K562 (cell line): ENCODE measurements around the gene RTBDN. TPM values are rescaled to one million over a fixed set of nuclear protein-coding genes. Genes with fewer than 3 reads are reported as not detected.

ENCODE experiments used
- ATAC-seq: fragments of 200-7000 bp; cut with Tn5 transposase; 3 replicates; pipeline ENCODE4 v1.9.1; 2020; ENCODE audit warnings: moderate library complexity
- BruUV-seq: library from RNA; stranded (reverse); fragments of 400-500 nt; replicated peaks from 2 replicates; lab custom pipeline; 2021; lab: Mats Ljungman, UMichigan
- CTCF ChIA-PET: fragments of 300-600 bp; formaldehyde crosslinking; extraction: SDS; loops from one replicate; lab custom pipeline; 2021; ENCODE audit warnings: low intra/inter-chr PET ratio; lab: Yijun Ruan, JAX
- POLR2A ChIA-PET: fragments of 300-600, 350-650 bp; sonication (Branson Sonifier 250); formaldehyde crosslinking; extraction: SDS; loops from one replicate; lab custom pipeline; 2021; ENCODE audit warnings: antibody characterized with exemption, inconsistent platforms; lab: Yijun Ruan, JAX
- DNase-seq, 4 experiments: peaks; one replicate each; pipeline versions ENCODE4 v3.0.0 to v3.0.0-alpha.2; 2011 to 2018; ENCODE audit warnings: low spot score in 3 of 4, mixed read lengths in 3 of 4; ENCODE audit errors: extremely low read depth in 1 of 4
- FAIRE-seq: peaks from 2 replicates; lab custom pipeline; 2011; peaks lifted over from hg19 to GRCh38; lab: Jason Lieb, UNC
- H2AFZ ChIP-seq: 2 replicates; pipeline ENCODE4 v1.6.0; 2011; ENCODE audit warnings: low read depth, low read length, control low read depth, inconsistent platforms
- H3K27ac ChIP-seq: fragments of 200-600 bp; 3 replicates; pipeline ENCODE4 v1.8.0; 2011; ENCODE audit warnings: low read depth, mild to moderate bottlenecking, control low read depth, inconsistent platforms, low read length, moderate library complexity, mixed read lengths; ENCODE audit errors: extremely low read depth
- H3K27me3 ChIP-seq, 2 experiments: fragments of 300-600 bp in 1 of 2; 2 replicates in 1 of 2; 3 replicates in 1 of 2; pipeline versions ENCODE4 v1.6.0 to v1.8.0; 2011; ENCODE audit warnings: inconsistent platforms in 2 of 2, low read length in 2 of 2, mild to moderate bottlenecking in 1 of 2, mixed read lengths in 1 of 2, moderate library complexity in 1 of 2; ENCODE audit not compliant: control insufficient read depth in 2 of 2, insufficient read depth in 2 of 2
- H3K36me3 ChIP-seq: fragments of 300-600 bp; 3 replicates; pipeline ENCODE4 v1.8.0; 2011; ENCODE audit warnings: mild to moderate bottlenecking, low read length, inconsistent platforms; ENCODE audit not compliant: control insufficient read depth, insufficient read depth
- H3K4me1 ChIP-seq, 2 experiments: fragments of 200-600 bp in 1 of 2; replicated peaks in 1 of 2; 2 replicates in 1 of 2; 3 replicates in 1 of 2; pipeline versions ENCODE4 v1.5.1 to v1.8.0; 2011; ENCODE audit warnings: inconsistent platforms in 2 of 2, low read length in 2 of 2, mild to moderate bottlenecking in 1 of 2, mixed read lengths in 1 of 2, moderate library complexity in 1 of 2; ENCODE audit not compliant: control insufficient read depth in 2 of 2, insufficient read depth in 2 of 2
- H3K4me2 ChIP-seq: 2 replicates; pipeline ENCODE4 v1.6.1; 2011; ENCODE audit warnings: low read length, control low read depth, inconsistent platforms, mixed read lengths; ENCODE audit not compliant: insufficient read depth
- H3K4me3 ChIP-seq: fragments of 200-600 bp; sonication (generic), shearing (Covaris generic); 2 replicates; pipeline ENCODE4 v1.5.1; 2016; ENCODE audit warnings: control low read depth, inconsistent platforms
- H3K79me2 ChIP-seq: fragments of 200-600 bp; 3 replicates; pipeline ENCODE4 v1.8.0; 2011; ENCODE audit warnings: low read length, inconsistent platforms; ENCODE audit not compliant: control insufficient read depth, insufficient read depth
- H3K9ac ChIP-seq, 2 experiments: 2 replicates each; pipeline versions ENCODE4 v1.6.0 to v1.6.1; 2011; ENCODE audit warnings: low read depth in 2 of 2, low read length in 2 of 2, control low read depth in 1 of 2, inconsistent platforms in 1 of 2, mild to moderate bottlenecking in 1 of 2, mixed read lengths in 1 of 2; ENCODE audit not compliant: insufficient read depth in 1 of 2
- H3K9me1 ChIP-seq: one replicate; pipeline ENCODE4 v1.6.0; 2011; ENCODE audit warnings: inconsistent platforms, mild to moderate bottlenecking, low read length, moderate library complexity; ENCODE audit not compliant: control insufficient read depth, insufficient read depth
- H3K9me3 ChIP-seq: replicated peaks from 2 replicates; pipeline ENCODE4 v1.5.1; 2011; ENCODE audit warnings: low read depth, low read length, inconsistent platforms; ENCODE audit not compliant: control insufficient read depth, insufficient read depth
- H4K20me1 ChIP-seq: replicated peaks from 2 replicates; pipeline ENCODE4 v1.6.1; 2011; ENCODE audit warnings: low read length, inconsistent platforms, mixed read lengths; ENCODE audit not compliant: control insufficient read depth, insufficient read depth
- CBFA2T2 ChIP-seq: fragments of 450-650 bp; conservative IDR thresholded peaks from 2 replicates; pipeline ENCODE4 v1.6.1; 2017; ENCODE audit warnings: mild to moderate bottlenecking
- CREM ChIP-seq: IDR thresholded peaks from 2 replicates; pipeline ENCODE4 v1.6.1; 2014; ENCODE audit warnings: antibody characterized with exemption, low read depth
- MYC ChIP-seq, 2 experiments: fragments of 250-450 bp in 1 of 2; sonication (Bioruptor Pico) in 1 of 2; IDR thresholded peaks; 2 replicates each; pipeline versions ENCODE4 v1.5.1 to v1.6.1; 2012 to 2021; ENCODE audit warnings: low read depth in 2 of 2, borderline replicate concordance in 1 of 2, improper control_type of control experiment in 1 of 2, low read length in 1 of 2, mild to moderate bottlenecking in 1 of 2, moderate library complexity in 1 of 2
- NEUROD1 ChIP-seq: fragments of 150-350 bp; IDR thresholded peaks from 2 replicates; pipeline ENCODE4 v1.6.1; 2014; ENCODE audit warnings: borderline replicate concordance, low read length, low read depth; ENCODE audit not compliant: partially characterized antibody
- ZNF124 ChIP-seq: sonication (generic); formaldehyde crosslinking; IDR thresholded peaks from 2 replicates; pipeline ENCODE4 v1.8.1; 2022; ENCODE audit warnings: missing genetic modification reagents
- ZNF253 ChIP-seq: fragments of 250-450 bp; sonication (Bioruptor Pico); conservative IDR thresholded peaks from 2 replicates; pipeline ENCODE4 v1.6.1; 2021; ENCODE audit warnings: mild to moderate bottlenecking
- WGBS: fragments of 100-300 bp; shearing (Covaris generic); methylation state at CpG from one replicate; pipeline ENCODE4 v1.1.6; 2016; ENCODE audit warnings: low coverage, mixed read lengths; ENCODE audit not compliant: insufficient coverage; ENCODE audit errors: missing lambda C conversion rate; 5-methylcytosine and 5-hydroxymethylcytosine counted together
- in situ Hi-C: fragments of 300-500 bp; cut with MboI; formaldehyde crosslinking; loops from 4 replicates; pipeline ENCODE4 v1.15.0; 2018; ENCODE audit warnings: inconsistent platforms, mixed read lengths
- intact Hi-C: fragments of 100-400 bp; cut with micrococcal nuclease; formaldehyde crosslinking; loops from 2 replicates; pipeline ENCODE4 v1.14.2; 2022
- polyA plus RNA-seq, 8 experiments: library from polyadenylated mRNA; depleted of rRNA in 4 of 8; stranded (reverse) in 5 of 8; unstranded in 3 of 8; fragments of >200 nt; fragmentation: Nextera tagmentation in 2 of 8; fragmentation: Illumina TruSeq in 1 of 8; extraction: Ambion mirVana in 2 of 8; extraction: Trizol in 1 of 8; gene quantifications; 2 replicates each; pipeline versions ENCODE4 v1.2.1 to v1.2.3, GENCODE V29; 2011 to 2014; ENCODE audit warnings: inconsistent platforms in 1 of 8, missing spikeins in 1 of 8
- total RNA-seq, 7 experiments: library from RNA; depleted of rRNA in 6 of 7; stranded (reverse); fragments of >200 nt in 6 of 7; fragmentation: Illumina TruSeq in 2 of 7; extraction: Trizol in 2 of 7; gene quantifications; 2 replicates each; pipeline versions ENCODE4 v1.2.1 to v1.2.3, GENCODE V29; 2011 to 2021; ENCODE audit warnings: low replicate concordance in 1 of 7
- TF ChIP-seq, protein P1 (sequence below): fragments of 200-800 bp; sonication (Bioruptor generic); IDR thresholded peaks from 2 replicates; pipeline ENCODE4 v1.6.1; 2017; ENCODE audit warnings: missing genetic modification characterization, missing compliant biosample characterization
- TF ChIP-seq, protein P2 (sequence below), 2 experiments: fragments of 450-650 bp in 1 of 2; sonication (generic) in 1 of 2; formaldehyde crosslinking; conservative IDR thresholded peaks; 2 replicates each; pipeline versions ENCODE4 v1.4.0 to v1.8.1; 2020 to 2022; ENCODE audit warnings: mild to moderate bottlenecking in 1 of 2, missing genetic modification reagents in 1 of 2

RTBDN gene
- total and polyA plus RNA-seq, 9 of the 15 experiments (the other 6 are each of a cell fraction or from before 2014, with no cell fraction given) = 0.20 to 2.3 (median 0.72) TPM; not detected in 1

DNA sequence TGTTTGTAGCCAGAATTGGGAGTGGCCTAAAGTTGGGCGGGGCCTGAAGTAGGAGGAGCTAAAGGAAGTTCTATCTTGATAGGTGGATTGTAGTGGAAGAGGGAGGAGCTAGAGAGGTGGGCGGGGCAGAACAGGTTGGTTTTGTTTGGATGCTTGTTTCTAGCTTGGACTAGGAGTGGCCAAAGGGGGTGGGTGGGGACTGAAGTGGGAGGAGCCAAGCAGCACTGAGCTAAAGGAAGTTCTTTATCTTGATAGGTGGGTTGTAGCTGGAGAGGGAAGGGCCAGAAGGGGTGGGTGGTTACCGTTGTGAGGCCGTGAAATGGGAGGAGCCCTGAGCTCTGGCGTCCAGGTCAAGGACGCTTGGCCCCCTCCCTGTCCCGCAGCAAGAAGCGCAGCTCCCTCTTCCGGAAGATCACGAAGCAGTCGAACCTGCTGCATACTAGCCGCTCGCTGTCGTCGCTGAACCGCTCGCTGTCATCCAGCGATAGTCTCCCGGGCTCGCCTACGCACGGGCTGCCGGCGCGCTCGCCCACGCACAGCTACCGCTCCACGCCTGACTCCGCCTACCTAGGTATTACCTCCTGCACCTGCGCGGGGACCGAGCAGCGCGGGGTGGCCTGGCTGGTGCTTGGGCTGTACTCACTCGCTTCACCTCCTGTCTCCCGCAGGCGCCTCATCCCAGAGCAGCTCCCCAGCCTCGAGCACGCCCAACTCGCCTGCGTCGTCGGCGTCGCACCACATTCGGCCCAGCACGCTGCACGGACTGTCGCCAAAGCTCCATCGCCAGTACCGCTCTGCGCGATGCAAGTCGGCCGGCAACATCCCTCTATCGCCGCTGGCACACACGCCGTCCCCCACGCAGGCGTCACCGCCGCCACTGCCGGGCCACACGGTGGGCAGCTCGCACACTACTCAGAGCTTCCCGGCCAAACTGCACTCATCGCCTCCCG lies 38.8 kb upstream of the RTBDN start:
- intact Hi-C loops = no loop called here
- H3K79me2 ChIP-seq = no peaks in the 10 kb centered on the region
- in situ Hi-C loops = no loop called here
- DNase-seq (peak; percentile 84 to 92 (median 85)), FAIRE-seq (peak; percentile 92), ATAC-seq (peak; percentile 90)
- no peak overlapping the region for H3K9ac ChIP-seq
- H3K9me1 ChIP-seq = no peaks in the 10 kb centered on the region
- H4K20me1 ChIP-seq = no peaks in the 10 kb centered on the region
- H3K27ac ChIP-seq = 0 out of 3 replicates have a peak overlapping the region, but pooled peaks have one; percentile 13
- POLR2A ChIA-PET = interaction anchor here (0.7 to 3.3 kb wide), 5 partner anchors 8 to 82 kb away, joined by 3 to 37 read pairs (median 7); partner anchors contain the start of genes DNASE2 and KLF1
- no peak overlapping the region for H3K4me3 ChIP-seq
- H3K4me2 ChIP-seq = 0 out of 2 replicates have a peak overlapping the region, but pooled peaks have one; percentile 8
- peaks cover 23% of the 10 kb centered on the region; the same call in 2 of the 3 replicates for H3K36me3 ChIP-seq
- peaks cover 2% of the 10 kb centered on the region; the same call in 1 of the 2 replicates for H3K9me3 ChIP-seq
- H3K27me3 ChIP-seq = no peaks in the 10 kb centered on the region
- no peak overlapping the region for H2AFZ ChIP-seq
- H3K4me1 ChIP-seq = peaks cover 3 to 33% of the 10 kb centered on the region in 2 experiments; a peak in 4 of 5 replicates
- BruUV-seq = no TSS peak
- 92% methylated on average over 48 of the region's 70 CpGs for WGBS
- CTCF ChIA-PET = no interaction called here
- TF ChIP-seq, protein P1, sequence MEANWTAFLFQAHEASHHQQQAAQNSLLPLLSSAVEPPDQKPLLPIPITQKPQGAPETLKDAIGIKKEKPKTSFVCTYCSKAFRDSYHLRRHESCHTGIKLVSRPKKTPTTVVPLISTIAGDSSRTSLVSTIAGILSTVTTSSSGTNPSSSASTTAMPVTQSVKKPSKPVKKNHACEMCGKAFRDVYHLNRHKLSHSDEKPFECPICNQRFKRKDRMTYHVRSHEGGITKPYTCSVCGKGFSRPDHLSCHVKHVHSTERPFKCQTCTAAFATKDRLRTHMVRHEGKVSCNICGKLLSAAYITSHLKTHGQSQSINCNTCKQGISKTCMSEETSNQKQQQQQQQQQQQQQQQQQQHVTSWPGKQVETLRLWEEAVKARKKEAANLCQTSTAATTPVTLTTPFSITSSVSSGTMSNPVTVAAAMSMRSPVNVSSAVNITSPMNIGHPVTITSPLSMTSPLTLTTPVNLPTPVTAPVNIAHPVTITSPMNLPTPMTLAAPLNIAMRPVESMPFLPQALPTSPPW (CRISPR knock-in tag) = no peak
- TF ChIP-seq CBFA2T2 (no peak), ZNF253 (CRISPR knock-in tag) (no peak), MYC (IDR thresholded peaks at IDR 0.05; ENCODE audit: low read depth, low read length) (no peak), MYC (CRISPR knock-in tag; IDR thresholded peaks at IDR 0.05; ENCODE audit: borderline replicate concordance, low read depth) (no peak), NEUROD1 (no peak), CREM (no peak), ZNF124 (CRISPR knock-in tag) (no peak)
- TF ChIP-seq, protein P2, sequence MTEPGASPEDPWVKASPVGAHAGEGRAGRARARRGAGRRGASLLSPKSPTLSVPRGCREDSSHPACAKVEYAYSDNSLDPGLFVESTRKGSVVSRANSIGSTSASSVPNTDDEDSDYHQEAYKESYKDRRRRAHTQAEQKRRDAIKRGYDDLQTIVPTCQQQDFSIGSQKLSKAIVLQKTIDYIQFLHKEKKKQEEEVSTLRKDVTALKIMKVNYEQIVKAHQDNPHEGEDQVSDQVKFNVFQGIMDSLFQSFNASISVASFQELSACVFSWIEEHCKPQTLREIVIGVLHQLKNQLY (CRISPR knock-in tag; conservative IDR thresholded peaks at IDR 0.05) = no peak
